NT2/D1 (cell line): ENCODE data around the gene MRTFB.

Experiments
- SUZ12 ChIP-seq: IDR thresholded peaks from 2 replicates; pipeline ENCODE4 v1.6.1; 2011; ENCODE audit not compliant: insufficient read length, insufficient read depth; ENCODE audit errors: extremely low read depth
- YY1 ChIP-seq: IDR thresholded peaks from 2 replicates; pipeline ENCODE4 v1.6.1; 2011; ENCODE audit not compliant: insufficient read length, insufficient read depth
- ZNF274 ChIP-seq: IDR thresholded peaks from 2 replicates; pipeline ENCODE4 v1.6.1; 2011; ENCODE audit warnings: mild to moderate bottlenecking, low read depth, low read length

GRCh38 chr16:14168146-14168545 is 97.0 kb downstream of the MRTFB start:
- TF ChIP-seq ZNF274 (no peak), SUZ12 (no peak), YY1 (no peak)
